IMR-90 (cell line): Measurements from ENCODE around the gene KIF5C. TPM values are rescaled to one million over a fixed set of nuclear protein-coding genes. Genes with fewer than 3 reads are reported as not detected.

ENCODE experiments used
- ATAC-seq: fragments of 200-7000 bp; cut with Tn5 transposase; 2 replicates; pipeline ENCODE4 v1.9.1; 2020; ENCODE audit warnings: low read depth, mild to moderate bottlenecking, moderate library complexity
- BruUV-seq: library from RNA; stranded (reverse); fragments of 400-500 nt; replicated peaks from 2 replicates; lab custom pipeline; 2021; lab: Mats Ljungman, UMichigan
- CTCF ChIA-PET: fragments of 300-600 bp; formaldehyde crosslinking; extraction: SDS; loops from one replicate; lab custom pipeline; 2021; ENCODE audit warnings: antibody characterized with exemption; lab: Yijun Ruan, JAX
- POLR2A ChIA-PET: fragments of 300-600 bp; sonication (Branson Sonifier 250); formaldehyde crosslinking; loops from one replicate; lab custom pipeline; 2022; ENCODE audit warnings: antibody characterized with exemption; ENCODE audit not compliant: unreplicated experiment; lab: Charles Lee
- DNase-seq: peaks from one replicate; pipeline ENCODE4 v3.0.0; 2013
- H2AFZ ChIP-seq: replicated peaks from 2 replicates; pipeline ENCODE3; 2013; ENCODE audit warnings: low read length, mild to moderate bottlenecking; ENCODE audit not compliant: poor library complexity
- H2AK5ac ChIP-seq: 2 replicates; pipeline ENCODE4 v1.6.1; 2013; ENCODE audit warnings: low read depth, low read length, inconsistent platforms
- H2AK9ac ChIP-seq: replicated peaks from 2 replicates; pipeline ENCODE3; 2013; ENCODE audit warnings: mild to moderate bottlenecking, low read depth, low read length, moderate library complexity; ENCODE audit not compliant: poor library complexity
- H2BK120ac ChIP-seq: 2 replicates; pipeline ENCODE4 v1.6.1; 2013; ENCODE audit warnings: low read depth, low read length, inconsistent platforms
- H2BK15ac ChIP-seq: 3 replicates; pipeline ENCODE4 v1.6.1; 2013; ENCODE audit warnings: low read depth, low read length, inconsistent platforms
- H2BK20ac ChIP-seq: 2 replicates; pipeline ENCODE4 v1.6.1; 2013; ENCODE audit warnings: low read depth, mild to moderate bottlenecking, inconsistent platforms, low read length, moderate library complexity
- H2BK5ac ChIP-seq: 2 replicates; pipeline ENCODE4 v1.6.1; 2013; ENCODE audit warnings: mild to moderate bottlenecking, low read depth, low read length, inconsistent platforms; ENCODE audit not compliant: poor library complexity, severe bottlenecking
- H3K14ac ChIP-seq: replicated peaks from 2 replicates; pipeline ENCODE4 v1.6.1; 2013; ENCODE audit warnings: low read depth, low read length, inconsistent platforms
- H3K18ac ChIP-seq: 2 replicates; pipeline ENCODE4 v1.6.1; 2013; ENCODE audit warnings: low read depth, low read length, control low read depth
- H3K23ac ChIP-seq: 2 replicates; pipeline ENCODE4 v1.6.1; 2013; ENCODE audit warnings: low read depth, low read length, inconsistent platforms
- H3K27ac ChIP-seq: 2 replicates; pipeline ENCODE4 v1.5.1; 2013; ENCODE audit warnings: mild to moderate bottlenecking, control low read depth, low read length; ENCODE audit not compliant: insufficient read depth
- H3K27me3 ChIP-seq: 2 replicates; pipeline ENCODE4 v1.6.1; 2013; ENCODE audit warnings: low read length; ENCODE audit not compliant: control insufficient read depth, insufficient read depth
- H3K36me3 ChIP-seq: 2 replicates; pipeline ENCODE4 v1.6.1; 2013; ENCODE audit warnings: low read length, mixed read lengths; ENCODE audit not compliant: control insufficient read depth, insufficient read depth
- H3K4ac ChIP-seq: 2 replicates; pipeline ENCODE4 v1.6.1; 2013; ENCODE audit warnings: low read depth, low read length, inconsistent platforms
- H3K4me1 ChIP-seq: 2 replicates; pipeline ENCODE4 v1.6.1; 2013; ENCODE audit warnings: low read length, mixed read lengths; ENCODE audit not compliant: control insufficient read depth, insufficient read depth
- H3K4me2 ChIP-seq: 2 replicates; pipeline ENCODE4 v1.6.1; 2013; ENCODE audit warnings: low read depth, mild to moderate bottlenecking, control low read depth, low read length, moderate library complexity
- H3K4me3 ChIP-seq: 2 replicates; pipeline ENCODE4 v1.5.1; 2013; ENCODE audit warnings: low read depth, mild to moderate bottlenecking, control low read depth, low read length, moderate library complexity; ENCODE audit not compliant: insufficient read depth
- H3K56ac ChIP-seq: 2 replicates; pipeline ENCODE4 v1.6.1; 2013; ENCODE audit warnings: low read length, inconsistent platforms; ENCODE audit not compliant: insufficient read depth; ENCODE audit errors: extremely low read depth
- H3K79me1 ChIP-seq, 2 experiments: 2 replicates each; pipeline ENCODE4 v1.6.1; 2013; ENCODE audit warnings: low read length in 2 of 2, inconsistent platforms in 1 of 2, low read depth in 1 of 2
- H3K9ac ChIP-seq: 2 replicates; pipeline ENCODE4 v1.6.1; 2013; ENCODE audit warnings: low read depth, low read length, control low read depth
- H3K9me1 ChIP-seq: 2 replicates; pipeline ENCODE4 v1.6.1; 2013; ENCODE audit warnings: low read length, inconsistent platforms; ENCODE audit not compliant: insufficient read depth
- H3K9me3 ChIP-seq: 2 replicates; pipeline ENCODE4 v1.6.1; 2013; ENCODE audit warnings: low read length; ENCODE audit not compliant: control insufficient read depth, insufficient read depth
- H4K20me1 ChIP-seq: 2 replicates; pipeline ENCODE4 v1.6.1; 2013; ENCODE audit warnings: low read length, inconsistent platforms; ENCODE audit not compliant: insufficient read depth
- H4K5ac ChIP-seq: 2 replicates; pipeline ENCODE4 v1.6.1; 2013; ENCODE audit warnings: mild to moderate bottlenecking, low read depth, low read length, control low read depth
- H4K8ac ChIP-seq, 2 experiments: 2 replicates each; pipeline ENCODE4 v1.6.1; 2013; ENCODE audit warnings: low read depth in 2 of 2, low read length in 2 of 2, control low read depth in 1 of 2, inconsistent platforms in 1 of 2
- H4K91ac ChIP-seq: 2 replicates; pipeline ENCODE4 v1.6.1; 2013; ENCODE audit warnings: low read depth, low read length, inconsistent platforms; ENCODE audit not compliant: insufficient read depth
- BHLHE40 ChIP-seq: fragments of 150-350 bp; IDR thresholded peaks from 2 replicates; pipeline ENCODE4 v1.6.1; 2016; ENCODE audit warnings: mild to moderate bottlenecking, low read depth, low read length
- WGBS, 2 experiments: methylation state at CpG; one replicate each; pipeline versions ENCODE4 v1.1.5 to v1.1.7; 2013; ENCODE audit warnings: missing lambda C conversion rate in 2 of 2; ENCODE audit not compliant: insufficient read length in 1 of 2; ENCODE audit errors: extremely low coverage in 2 of 2; 5-methylcytosine and 5-hydroxymethylcytosine counted together
- dilution Hi-C: fragments of 300-500 bp; cut with HindIII; formaldehyde crosslinking; loops from one replicate; pipeline ENCODE4 v1.14.3; 2018; ENCODE audit warnings: low sequenced_read_pairs; ENCODE audit not compliant: unreplicated experiment
- in situ Hi-C: fragments of 300-500 bp; cut with MboI; formaldehyde crosslinking; loops from 3 replicates; pipeline ENCODE4 v1.14.3; 2019; ENCODE audit warnings: low sequenced_read_pairs, inconsistent platforms, mixed read lengths
- intact Hi-C: fragments of 100-400 bp; cut with micrococcal nuclease; formaldehyde crosslinking; loops from 2 replicates; pipeline ENCODE4 v1.10.0; 2022
- polyA plus RNA-seq, 3 experiments: library from polyadenylated mRNA; depleted of rRNA; stranded (reverse); fragments of >200 nt; gene quantifications; 2 replicates each; pipeline ENCODE4 v1.2.3, GENCODE V29; 2012; ENCODE audit warnings: low replicate concordance in 1 of 3
- total RNA-seq: library from RNA; depleted of rRNA; stranded (reverse); fragments of >200 nt; gene quantifications from 2 replicates; pipeline ENCODE4 v1.2.3, GENCODE V29; 2012

KIF5C gene
- total and polyA plus RNA-seq, 2 of the 4 experiments (the other 2 are of a cell fraction), result 0.10 to 0.18 TPM

- Histone ChIP-seq H2AK9ac (no peak overlapping the region), H3K23ac (no peak overlapping the region), H3K4me1 (no peaks in the 10 kb centered on the region), H3K56ac (no peak overlapping the region), H3K4me2 (no peak overlapping the region), H3K4ac (no peak overlapping the region), H3K36me3 (no peaks in the 10 kb centered on the region), H2BK120ac (no peak overlapping the region), H2AFZ (no peak overlapping the region), H3K27ac (no peak overlapping the region), H2BK20ac (no peak overlapping the region), H3K4me3 (no peak overlapping the region), H3K14ac (no peak overlapping the region), H4K20me1 (no peaks in the 10 kb centered on the region), H4K5ac (no peak overlapping the region), H3K9ac (no peak overlapping the region), H2BK15ac (no peak overlapping the region), H4K8ac (no peak overlapping the region), H3K9me1 (no peaks in the 10 kb centered on the region), H4K91ac (no peak overlapping the region), H3K27me3 (peaks cover 12% of the 10 kb centered on the region), H3K18ac (no peak overlapping the region), H2AK5ac (no peak overlapping the region), H3K79me1 (no peaks in the 10 kb centered on the region), H2BK5ac (no peak overlapping the region), H3K9me3 (no peaks in the 10 kb centered on the region)
- no TSS peak for BruUV-seq
- DNase-seq (no peak), ATAC-seq (no peak)
- dilution Hi-C loops, result no loop called here
- intact Hi-C loops, result no loop called here
- TF ChIP-seq BHLHE40, result no peak
- ChIA-PET CTCF (no interaction called here), POLR2A (no interaction called here)
- WGBS, 2 experiments, result no CpG with 5 or more reads among the region's 7 CpGs
- in situ Hi-C loops, result no loop called here
These were observed 126.5 kb downstream of the KIF5C start for GRCh38 chr2:149001496-149001895.
